ENCODE measurements around the gene RAPGEF5.

DNA sequence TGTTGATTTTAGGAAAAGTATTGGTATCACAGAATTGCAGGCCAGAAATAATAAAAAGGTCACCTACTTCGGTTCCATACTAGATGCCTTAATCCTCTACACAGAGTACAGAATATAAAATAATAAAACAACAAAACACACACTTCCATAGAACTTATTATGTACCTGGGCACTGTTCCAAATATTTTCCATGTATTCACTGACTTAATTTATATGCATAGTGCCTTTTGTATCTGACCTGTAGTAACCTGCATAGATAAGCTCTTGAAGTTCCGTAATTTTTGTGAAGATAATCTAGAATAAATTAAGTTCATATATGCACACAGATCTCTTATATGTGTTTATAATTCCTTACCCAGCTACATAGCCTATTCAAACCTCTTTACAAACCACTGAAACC lies 78.3 kb downstream of the RAPGEF5 start:
- no peak for TF ChIP-seq POLR2A (IDR thresholded peaks at IDR 0.05)
- TF ChIP-seq, protein P1, sequence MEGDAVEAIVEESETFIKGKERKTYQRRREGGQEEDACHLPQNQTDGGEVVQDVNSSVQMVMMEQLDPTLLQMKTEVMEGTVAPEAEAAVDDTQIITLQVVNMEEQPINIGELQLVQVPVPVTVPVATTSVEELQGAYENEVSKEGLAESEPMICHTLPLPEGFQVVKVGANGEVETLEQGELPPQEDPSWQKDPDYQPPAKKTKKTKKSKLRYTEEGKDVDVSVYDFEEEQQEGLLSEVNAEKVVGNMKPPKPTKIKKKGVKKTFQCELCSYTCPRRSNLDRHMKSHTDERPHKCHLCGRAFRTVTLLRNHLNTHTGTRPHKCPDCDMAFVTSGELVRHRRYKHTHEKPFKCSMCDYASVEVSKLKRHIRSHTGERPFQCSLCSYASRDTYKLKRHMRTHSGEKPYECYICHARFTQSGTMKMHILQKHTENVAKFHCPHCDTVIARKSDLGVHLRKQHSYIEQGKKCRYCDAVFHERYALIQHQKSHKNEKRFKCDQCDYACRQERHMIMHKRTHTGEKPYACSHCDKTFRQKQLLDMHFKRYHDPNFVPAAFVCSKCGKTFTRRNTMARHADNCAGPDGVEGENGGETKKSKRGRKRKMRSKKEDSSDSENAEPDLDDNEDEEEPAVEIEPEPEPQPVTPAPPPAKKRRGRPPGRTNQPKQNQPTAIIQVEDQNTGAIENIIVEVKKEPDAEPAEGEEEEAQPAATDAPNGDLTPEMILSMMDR (IDR thresholded peaks at IDR 0.05 in 4 of 5, conservative IDR thresholded peaks at IDR 0.05 in 1 of 5), result no peak

Measured in gastrocnemius medialis (tissue), 4 donors.